GM18498 (cell line): ENCODE results near the gene STK32C.

Source experiments
- ATAC-seq: cut with Tn5 transposase; IDR thresholded peaks from one replicate; pipeline ENCODE4 v1.9.1; 2021; ENCODE audit warnings: mild to moderate bottlenecking, moderate library complexity; ENCODE audit not compliant: unreplicated experiment

Gene STK32C

GRCh38 chr10:132189016-132189415 is 118.7 kb downstream of the STK32C start:
- no peak for ATAC-seq

GRCh38 chr10:132188331-132188730 is 119.4 kb downstream of the STK32C start:
- no peak for ATAC-seq

GRCh38 chr10:132187430-132188138 is 120.2 kb downstream of the STK32C start:
- ATAC-seq = no peak

- ATAC-seq = no peak
These were observed 121.0 kb downstream of the STK32C start, which contains the start of gene DPYSL4 for GRCh38 chr10:132186488-132187429. DPYSL4 (plus strand) TSS chr10:132186948; CDS start chr10:132187064, 116 bp downstream.

GRCh38 chr10:132185601-132186487 is 121.9 kb downstream of the STK32C start:
- no peak for ATAC-seq

- ATAC-seq = no peak
These were observed 122.7 kb downstream of the STK32C start for GRCh38 chr10:132184816-132185593.

GRCh38 chr10:132183046-132183445 is 124.7 kb downstream of the STK32C start:
- ATAC-seq = no peak

GRCh38 chr10:132182591-132182990 is 125.2 kb downstream of the STK32C start:
- ATAC-seq = no peak

GRCh38 chr10:132181691-132182425 is 125.9 kb downstream of the STK32C start:
- no peak for ATAC-seq

- no peak for ATAC-seq
These were observed 127.0 kb downstream of the STK32C start for GRCh38 chr10:132180736-132181135.

GRCh38 chr10:132179551-132180392 is 128.0 kb downstream of the STK32C start:
- ATAC-seq = no peak

GRCh38 chr10:132178672-132179545 is 128.8 kb downstream of the STK32C start:
- ATAC-seq = no peak

- ATAC-seq = no peak
These were observed 129.7 kb downstream of the STK32C start for GRCh38 chr10:132178046-132178445.

GRCh38 chr10:132176623-132177500 is 130.9 kb downstream of the STK32C start:
- ATAC-seq = no peak

- no peak for ATAC-seq
These were observed 131.7 kb downstream of the STK32C start for GRCh38 chr10:132175907-132176581.

GRCh38 chr10:132175408-132175807 is 132.3 kb downstream of the STK32C start:
- no peak for ATAC-seq
